K562 (cell line): ENCODE measurements around the gene GJD2. TPM values are rescaled to one million over a fixed set of nuclear protein-coding genes. Genes with fewer than 3 reads are reported as not detected.

Experiments
- ATAC-seq: fragments of 200-7000 bp; cut with Tn5 transposase; 3 replicates; pipeline ENCODE4 v1.9.1; 2020; ENCODE audit warnings: moderate library complexity
- BruUV-seq: library from RNA; stranded (reverse); fragments of 400-500 nt; replicated peaks from 2 replicates; lab custom pipeline; 2021; lab: Mats Ljungman, UMichigan
- CTCF ChIA-PET: fragments of 300-600 bp; formaldehyde crosslinking; extraction: SDS; loops from one replicate; lab custom pipeline; 2021; ENCODE audit warnings: low intra/inter-chr PET ratio; lab: Yijun Ruan, JAX
- POLR2A ChIA-PET: fragments of 300-600, 350-650 bp; sonication (Branson Sonifier 250); formaldehyde crosslinking; extraction: SDS; loops from one replicate; lab custom pipeline; 2021; ENCODE audit warnings: antibody characterized with exemption, inconsistent platforms; lab: Yijun Ruan, JAX
- DNase-seq, 4 experiments: peaks; one replicate each; pipeline versions ENCODE4 v3.0.0 to v3.0.0-alpha.2; 2011 to 2018; ENCODE audit warnings: low spot score in 3 of 4, mixed read lengths in 3 of 4; ENCODE audit errors: extremely low read depth in 1 of 4
- FAIRE-seq: peaks from 2 replicates; lab custom pipeline; 2011; peaks lifted over from hg19 to GRCh38; lab: Jason Lieb, UNC
- H2AFZ ChIP-seq: 2 replicates; pipeline ENCODE4 v1.6.0; 2011; ENCODE audit warnings: low read depth, low read length, control low read depth, inconsistent platforms
- H3K27ac ChIP-seq: fragments of 200-600 bp; 3 replicates; pipeline ENCODE4 v1.8.0; 2011; ENCODE audit warnings: low read depth, mild to moderate bottlenecking, control low read depth, inconsistent platforms, low read length, moderate library complexity, mixed read lengths; ENCODE audit errors: extremely low read depth
- H3K27me3 ChIP-seq, 2 experiments: fragments of 300-600 bp in 1 of 2; 2 replicates in 1 of 2; 3 replicates in 1 of 2; pipeline versions ENCODE4 v1.6.0 to v1.8.0; 2011; ENCODE audit warnings: inconsistent platforms in 2 of 2, low read length in 2 of 2, mild to moderate bottlenecking in 1 of 2, mixed read lengths in 1 of 2, moderate library complexity in 1 of 2; ENCODE audit not compliant: control insufficient read depth in 2 of 2, insufficient read depth in 2 of 2
- H3K36me3 ChIP-seq: fragments of 300-600 bp; 3 replicates; pipeline ENCODE4 v1.8.0; 2011; ENCODE audit warnings: mild to moderate bottlenecking, low read length, inconsistent platforms; ENCODE audit not compliant: control insufficient read depth, insufficient read depth
- H3K4me1 ChIP-seq, 2 experiments: fragments of 200-600 bp in 1 of 2; replicated peaks in 1 of 2; 2 replicates in 1 of 2; 3 replicates in 1 of 2; pipeline versions ENCODE4 v1.5.1 to v1.8.0; 2011; ENCODE audit warnings: inconsistent platforms in 2 of 2, low read length in 2 of 2, mild to moderate bottlenecking in 1 of 2, mixed read lengths in 1 of 2, moderate library complexity in 1 of 2; ENCODE audit not compliant: control insufficient read depth in 2 of 2, insufficient read depth in 2 of 2
- H3K4me2 ChIP-seq: 2 replicates; pipeline ENCODE4 v1.6.1; 2011; ENCODE audit warnings: low read length, control low read depth, inconsistent platforms, mixed read lengths; ENCODE audit not compliant: insufficient read depth
- H3K4me3 ChIP-seq: fragments of 200-600 bp; sonication (generic), shearing (Covaris generic); 2 replicates; pipeline ENCODE4 v1.5.1; 2016; ENCODE audit warnings: control low read depth, inconsistent platforms
- H3K79me2 ChIP-seq: fragments of 200-600 bp; 3 replicates; pipeline ENCODE4 v1.8.0; 2011; ENCODE audit warnings: low read length, inconsistent platforms; ENCODE audit not compliant: control insufficient read depth, insufficient read depth
- H3K9ac ChIP-seq, 2 experiments: 2 replicates each; pipeline versions ENCODE4 v1.6.0 to v1.6.1; 2011; ENCODE audit warnings: low read depth in 2 of 2, low read length in 2 of 2, control low read depth in 1 of 2, inconsistent platforms in 1 of 2, mild to moderate bottlenecking in 1 of 2, mixed read lengths in 1 of 2; ENCODE audit not compliant: insufficient read depth in 1 of 2
- H3K9me1 ChIP-seq: one replicate; pipeline ENCODE4 v1.6.0; 2011; ENCODE audit warnings: inconsistent platforms, mild to moderate bottlenecking, low read length, moderate library complexity; ENCODE audit not compliant: control insufficient read depth, insufficient read depth
- H3K9me3 ChIP-seq: replicated peaks from 2 replicates; pipeline ENCODE4 v1.5.1; 2011; ENCODE audit warnings: low read depth, low read length, inconsistent platforms; ENCODE audit not compliant: control insufficient read depth, insufficient read depth
- H4K20me1 ChIP-seq: replicated peaks from 2 replicates; pipeline ENCODE4 v1.6.1; 2011; ENCODE audit warnings: low read length, inconsistent platforms, mixed read lengths; ENCODE audit not compliant: control insufficient read depth, insufficient read depth
- DNMT1 ChIP-seq: fragments of 450-650 bp; IDR thresholded peaks from 2 replicates; pipeline ENCODE4 v1.6.1; 2016; ENCODE audit warnings: antibody characterized with exemption, mild to moderate bottlenecking
- HMBOX1 ChIP-seq: sonication (generic); IDR thresholded peaks from 2 replicates; pipeline ENCODE4 v1.6.1; 2016
- MYBL2 ChIP-seq, 2 experiments: fragments of 450-650 bp in 1 of 2; sonication (generic) in 1 of 2; formaldehyde crosslinking in 1 of 2; IDR thresholded peaks; 2 replicates each; pipeline versions ENCODE4 v1.6.1 to v1.8.1; 2017 to 2022; ENCODE audit warnings: borderline replicate concordance in 1 of 2, inconsistent platforms in 1 of 2, low read depth in 1 of 2, mild to moderate bottlenecking in 1 of 2, missing genetic modification reagents in 1 of 2, moderate library complexity in 1 of 2
- NR3C1 ChIP-seq: sonication (generic); formaldehyde crosslinking; IDR thresholded peaks from 2 replicates; pipeline ENCODE4 v1.8.1; 2022; ENCODE audit warnings: missing genetic modification reagents
- RBBP5 ChIP-seq: fragments of 200-600 bp; sonication (generic); IDR thresholded peaks from 2 replicates; pipeline ENCODE4 v1.6.1; 2012; ENCODE audit warnings: borderline replicate concordance, mild to moderate bottlenecking, low read length, control low read depth, inconsistent platforms; ENCODE audit not compliant: insufficient read depth, poor library complexity, severe bottlenecking
- SNRNP70 ChIP-seq: fragments of 200-400 bp; formaldehyde crosslinking; optimal IDR thresholded peaks from 2 replicates; pipeline ENCODE3; 2017; ENCODE audit warnings: low read depth, low read length
- SP2 ChIP-seq: IDR thresholded peaks from 2 replicates; pipeline ENCODE4 v1.6.1; 2011; ENCODE audit warnings: mild to moderate bottlenecking, low read depth, low read length, moderate library complexity; ENCODE audit not compliant: poor library complexity, severe bottlenecking; ENCODE audit errors: extremely low read depth
- YY1 ChIP-seq, 3 experiments: IDR thresholded peaks; 2 replicates each; pipeline ENCODE4 v1.6.1; 2011; ENCODE audit warnings: low read length in 2 of 3, mild to moderate bottlenecking in 2 of 3, moderate library complexity in 2 of 3, borderline replicate concordance in 1 of 3, control low read depth in 1 of 3, low read depth in 1 of 3; ENCODE audit not compliant: insufficient read depth in 3 of 3, insufficient replicate concordance in 2 of 3, control insufficient read depth in 1 of 3, insufficient read length in 1 of 3; ENCODE audit errors: extremely low read depth in 1 of 3
- ZNF3 ChIP-seq: fragments of 250-450 bp; sonication (Bioruptor Pico); IDR thresholded peaks from 2 replicates; pipeline ENCODE4 v1.5.0; 2021; ENCODE audit warnings: mild to moderate bottlenecking, moderate library complexity
- ZNF551 ChIP-seq: fragments of 250-450 bp; sonication (Bioruptor Pico); IDR thresholded peaks from 2 replicates; pipeline ENCODE4 v1.5.0; 2021; ENCODE audit warnings: mild to moderate bottlenecking, moderate library complexity
- ZNF592 ChIP-seq: fragments of 450-650 bp; IDR thresholded peaks from 2 replicates; pipeline ENCODE4 v1.6.1; 2017; ENCODE audit warnings: antibody characterized with exemption, mild to moderate bottlenecking
- WGBS: fragments of 100-300 bp; shearing (Covaris generic); methylation state at CpG from one replicate; pipeline ENCODE4 v1.1.6; 2016; ENCODE audit warnings: low coverage, mixed read lengths; ENCODE audit not compliant: insufficient coverage; ENCODE audit errors: missing lambda C conversion rate; 5-methylcytosine and 5-hydroxymethylcytosine counted together
- in situ Hi-C: fragments of 300-500 bp; cut with MboI; formaldehyde crosslinking; loops from 4 replicates; pipeline ENCODE4 v1.15.0; 2018; ENCODE audit warnings: inconsistent platforms, mixed read lengths
- intact Hi-C: fragments of 100-400 bp; cut with micrococcal nuclease; formaldehyde crosslinking; loops from 2 replicates; pipeline ENCODE4 v1.14.2; 2022
- polyA plus RNA-seq, 8 experiments: library from polyadenylated mRNA; depleted of rRNA in 4 of 8; stranded (reverse) in 5 of 8; unstranded in 3 of 8; fragments of >200 nt; fragmentation: Nextera tagmentation in 2 of 8; fragmentation: Illumina TruSeq in 1 of 8; extraction: Ambion mirVana in 2 of 8; extraction: Trizol in 1 of 8; gene quantifications; 2 replicates each; pipeline versions ENCODE4 v1.2.1 to v1.2.3, GENCODE V29; 2011 to 2014; ENCODE audit warnings: inconsistent platforms in 1 of 8, missing spikeins in 1 of 8
- total RNA-seq, 7 experiments: library from RNA; depleted of rRNA in 6 of 7; stranded (reverse); fragments of >200 nt in 6 of 7; fragmentation: Illumina TruSeq in 2 of 7; extraction: Trizol in 2 of 7; gene quantifications; 2 replicates each; pipeline versions ENCODE4 v1.2.1 to v1.2.3, GENCODE V29; 2011 to 2021; ENCODE audit warnings: low replicate concordance in 1 of 7
- TF ChIP-seq, protein P1 (sequence below): fragments of 450-650 bp; conservative IDR thresholded peaks from 2 replicates; pipeline ENCODE4 v1.6.1; 2016; ENCODE audit warnings: missing genetic modification characterization, low read depth, mild to moderate bottlenecking, missing compliant biosample characterization, moderate library complexity

Gene GJD2
- total and polyA plus RNA-seq, 9 of the 15 experiments (the other 6 are each of a cell fraction or from before 2014, with no cell fraction given), result not detected

GRCh38 chr15:34737477-34737876, 17.3 kb downstream of the GJD2 start:
- FAIRE-seq (no peak), DNase-seq (no peak), ATAC-seq (peak; percentile 51)
- intact Hi-C loops (no loop called here), in situ Hi-C loops (no loop called here)
- peaks cover 2 to 4% of the 10 kb centered on the region in 2 experiments; a peak in 1 of 5 replicates for H3K27me3 ChIP-seq
- no peak overlapping the region for H3K27ac ChIP-seq
- no peaks in the 10 kb centered on the region for H3K36me3 ChIP-seq
- no TSS peak for BruUV-seq
- no peaks in the 10 kb centered on the region; a peak in 1 of 5 replicates for H3K4me1 ChIP-seq
- no peaks in the 10 kb centered on the region for H3K9me1 ChIP-seq
- TF ChIP-seq ZNF3 (no peak), HMBOX1 (no peak), DNMT1 (no peak), NR3C1 (no peak), ZNF551 (CRISPR knock-in tag) (no peak), YY1 (IDR thresholded peaks at IDR 0.05; ENCODE audit: borderline replicate concordance in 1 of 3, control insufficient read depth in 1 of 3, extremely low read depth in 1 of 3, insufficient read depth in 3 of 3, insufficient read length in 1 of 3, insufficient replicate concordance in 2 of 3, low read depth in 1 of 3, low read length in 2 of 3) (no peak), SNRNP70 (no peak), ZNF592 (no peak), SP2 (no peak), RBBP5 (no peak), MYBL2 (IDR thresholded peaks at IDR 0.05; ENCODE audit: low read depth) (no peak), MYBL2 (CRISPR knock-in tag; IDR thresholded peaks at IDR 0.05; ENCODE audit: borderline replicate concordance) (no peak)
- TF ChIP-seq, protein P1, sequence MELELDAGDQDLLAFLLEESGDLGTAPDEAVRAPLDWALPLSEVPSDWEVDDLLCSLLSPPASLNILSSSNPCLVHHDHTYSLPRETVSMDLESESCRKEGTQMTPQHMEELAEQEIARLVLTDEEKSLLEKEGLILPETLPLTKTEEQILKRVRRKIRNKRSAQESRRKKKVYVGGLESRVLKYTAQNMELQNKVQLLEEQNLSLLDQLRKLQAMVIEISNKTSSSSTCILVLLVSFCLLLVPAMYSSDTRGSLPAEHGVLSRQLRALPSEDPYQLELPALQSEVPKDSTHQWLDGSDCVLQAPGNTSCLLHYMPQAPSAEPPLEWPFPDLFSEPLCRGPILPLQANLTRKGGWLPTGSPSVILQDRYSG (tag), result no peak
- H2AFZ ChIP-seq, result no peak overlapping the region
- WGBS, result 6% methylated on average over 3 of the region's 3 CpGs
- no peaks in the 10 kb centered on the region for H4K20me1 ChIP-seq
- H3K4me2 ChIP-seq, result no peak overlapping the region
- no peaks in the 10 kb centered on the region for H3K9me3 ChIP-seq
- ChIA-PET POLR2A (interaction anchor here (0.5 to 1.4 kb wide), 4 partner anchors 16 to 161 kb away, joined by 3 to 6 read pairs (median 3); no protein-coding TSS in a partner anchor), CTCF (no interaction called here)
- no peak overlapping the region for H3K9ac ChIP-seq
- no peak overlapping the region for H3K4me3 ChIP-seq
- H3K79me2 ChIP-seq, result no peaks in the 10 kb centered on the region
